GM23338 (cell line): ENCODE results near the gene AQP10.

Source experiments
- CREB1 ChIP-seq: fragments of 250-450 bp; sonication (Bioruptor Pico); IDR thresholded peaks from 2 replicates; pipeline ENCODE4 v1.5.0; 2020; ENCODE audit warnings: low read depth, mild to moderate bottlenecking, moderate library complexity
- EZH2 ChIP-seq: fragments of 200-600 bp; sonication (generic); IDR thresholded peaks from one replicate; pipeline ENCODE4 v1.8.0; 2017; ENCODE audit warnings: antibody characterized with exemption, mild to moderate bottlenecking, low read depth; ENCODE audit not compliant: unreplicated experiment
- JUNB ChIP-seq: IDR thresholded peaks from one replicate; pipeline ENCODE4 v1.6.1; 2016; ENCODE audit warnings: antibody characterized with exemption; ENCODE audit not compliant: unreplicated experiment
- POLR2AphosphoS5 ChIP-seq: IDR thresholded peaks from 2 replicates; pipeline ENCODE4 v1.6.1; 2016; ENCODE audit warnings: antibody characterized with exemption, low read depth
- TF ChIP-seq, protein P1 (sequence below), 2 experiments: fragments of 200-600 bp in 1 of 2; sonication (generic) in 1 of 2; conservative IDR thresholded peaks; 2 replicates each; pipeline versions ENCODE4 v1.5.1 to v1.6.1; 2016 to 2017; ENCODE audit warnings: antibody characterized with exemption in 2 of 2, low read depth in 2 of 2, mild to moderate bottlenecking in 2 of 2, moderate library complexity in 1 of 2

DNA sequence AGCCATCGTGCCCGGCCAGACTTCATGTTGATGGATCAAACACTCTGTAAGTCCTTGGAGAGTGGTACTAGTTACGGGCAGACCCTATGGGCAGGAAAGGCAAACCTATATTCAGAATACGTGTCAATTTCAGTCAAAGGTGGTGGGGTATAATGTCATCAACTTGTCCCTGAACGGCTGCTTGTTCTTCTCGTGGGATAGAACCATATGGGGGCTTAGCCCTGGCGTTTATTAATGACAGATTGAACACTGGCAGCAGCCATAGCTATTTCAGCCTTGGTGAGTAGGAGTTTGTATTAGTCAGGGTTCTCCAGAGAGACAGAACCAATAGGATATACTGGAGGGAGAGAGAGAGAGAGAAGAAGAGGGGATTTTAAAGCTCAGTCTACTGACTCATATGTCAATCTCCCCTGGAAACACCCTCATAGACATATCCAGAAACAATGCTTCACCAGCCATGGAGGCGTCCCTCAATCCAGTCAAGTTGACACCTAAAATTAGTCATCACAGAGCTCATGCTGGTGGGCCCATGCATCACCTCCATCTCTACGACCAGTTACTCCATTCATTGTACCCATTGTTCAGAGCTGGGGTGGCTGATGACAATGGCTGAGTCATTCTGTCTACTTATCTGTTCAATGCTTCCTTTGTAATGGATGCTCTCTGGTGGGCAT is 16.1 kb upstream of the AQP10 start:
- TF ChIP-seq JUNB (no peak), POLR2AphosphoS5 (no peak), CREB1 (CRISPR knock-in tag) (no peak), EZH2 (no peak)
- TF ChIP-seq, protein P1, sequence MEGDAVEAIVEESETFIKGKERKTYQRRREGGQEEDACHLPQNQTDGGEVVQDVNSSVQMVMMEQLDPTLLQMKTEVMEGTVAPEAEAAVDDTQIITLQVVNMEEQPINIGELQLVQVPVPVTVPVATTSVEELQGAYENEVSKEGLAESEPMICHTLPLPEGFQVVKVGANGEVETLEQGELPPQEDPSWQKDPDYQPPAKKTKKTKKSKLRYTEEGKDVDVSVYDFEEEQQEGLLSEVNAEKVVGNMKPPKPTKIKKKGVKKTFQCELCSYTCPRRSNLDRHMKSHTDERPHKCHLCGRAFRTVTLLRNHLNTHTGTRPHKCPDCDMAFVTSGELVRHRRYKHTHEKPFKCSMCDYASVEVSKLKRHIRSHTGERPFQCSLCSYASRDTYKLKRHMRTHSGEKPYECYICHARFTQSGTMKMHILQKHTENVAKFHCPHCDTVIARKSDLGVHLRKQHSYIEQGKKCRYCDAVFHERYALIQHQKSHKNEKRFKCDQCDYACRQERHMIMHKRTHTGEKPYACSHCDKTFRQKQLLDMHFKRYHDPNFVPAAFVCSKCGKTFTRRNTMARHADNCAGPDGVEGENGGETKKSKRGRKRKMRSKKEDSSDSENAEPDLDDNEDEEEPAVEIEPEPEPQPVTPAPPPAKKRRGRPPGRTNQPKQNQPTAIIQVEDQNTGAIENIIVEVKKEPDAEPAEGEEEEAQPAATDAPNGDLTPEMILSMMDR (conservative IDR thresholded peaks at IDR 0.05; ENCODE audit: low read depth in 2 of 2), result no peak
